ENCODE data around the gene LCOR.

The LCOR gene

GRCh38 chr10:97007417-97007816 is 175.3 kb downstream of the LCOR start:
- Histone ChIP-seq H3K27me3 (ENCODE audit: insufficient read depth, low read length) (no peaks in the 10 kb centered on the region), H3K4me1 (ENCODE audit: insufficient read depth, low read length) (no peaks in the 10 kb centered on the region), H3K36me3 (ENCODE audit: insufficient read depth, low read length) (peaks cover 19% of the 10 kb centered on the region), H3K9me3 (ENCODE audit: low read length) (peaks cover 11% of the 10 kb centered on the region), H2AFZ (ENCODE audit: low read depth, low read length) (no peak overlapping the region), H3K4me3 (ENCODE audit: low read length) (no peak overlapping the region)

- Histone ChIP-seq H2AFZ (ENCODE audit: low read depth, low read length) (no peak overlapping the region), H3K36me3 (ENCODE audit: insufficient read depth, low read length) (peaks cover 13% of the 10 kb centered on the region), H3K4me1 (ENCODE audit: insufficient read depth, low read length) (no peaks in the 10 kb centered on the region), H3K9me3 (ENCODE audit: low read length) (peaks cover 11% of the 10 kb centered on the region), H3K27me3 (ENCODE audit: insufficient read depth, low read length) (no peaks in the 10 kb centered on the region), H3K4me3 (ENCODE audit: low read length) (no peak overlapping the region)
These were observed 178.7 kb downstream of the LCOR start for GRCh38 chr10:97010695-97011206.

GRCh38 chr10:97011397-97011796 is 179.3 kb downstream of the LCOR start:
- Histone ChIP-seq H2AFZ (ENCODE audit: low read depth, low read length) (no peak overlapping the region), H3K36me3 (ENCODE audit: insufficient read depth, low read length) (peaks cover 13% of the 10 kb centered on the region), H3K4me3 (ENCODE audit: low read length) (no peak overlapping the region), H3K9me3 (ENCODE audit: low read length) (peaks cover 10% of the 10 kb centered on the region), H3K4me1 (ENCODE audit: insufficient read depth, low read length) (no peaks in the 10 kb centered on the region), H3K27me3 (ENCODE audit: insufficient read depth, low read length) (no peaks in the 10 kb centered on the region)

GRCh38 chr10:97012470-97012869 is 180.4 kb downstream of the LCOR start:
- Histone ChIP-seq H3K27me3 (ENCODE audit: insufficient read depth, low read length) (no peaks in the 10 kb centered on the region), H3K36me3 (ENCODE audit: insufficient read depth, low read length) (peaks cover 13% of the 10 kb centered on the region), H3K4me3 (ENCODE audit: low read length) (no peak overlapping the region), H3K4me1 (ENCODE audit: insufficient read depth, low read length) (peaks cover 2% of the 10 kb centered on the region), H2AFZ (ENCODE audit: low read depth, low read length) (no peak overlapping the region), H3K9me3 (ENCODE audit: low read length) (peaks cover 9% of the 10 kb centered on the region)

GRCh38 chr10:97013568-97013967 is 181.5 kb downstream of the LCOR start:
- Histone ChIP-seq H3K36me3 (ENCODE audit: insufficient read depth, low read length) (peaks cover 17% of the 10 kb centered on the region), H3K9me3 (ENCODE audit: low read length) (peaks cover 9% of the 10 kb centered on the region), H3K4me1 (ENCODE audit: insufficient read depth, low read length) (peaks cover 3% of the 10 kb centered on the region), H2AFZ (ENCODE audit: low read depth, low read length) (no peak overlapping the region), H3K4me3 (ENCODE audit: low read length) (no peak overlapping the region), H3K27me3 (ENCODE audit: insufficient read depth, low read length) (no peaks in the 10 kb centered on the region)

- Histone ChIP-seq H2AFZ (ENCODE audit: low read depth, low read length) (no peak overlapping the region), H3K9me3 (ENCODE audit: low read length) (peaks cover 9% of the 10 kb centered on the region), H3K27me3 (ENCODE audit: insufficient read depth, low read length) (no peaks in the 10 kb centered on the region), H3K4me3 (ENCODE audit: low read length) (no peak overlapping the region), H3K4me1 (ENCODE audit: insufficient read depth, low read length) (peaks cover 3% of the 10 kb centered on the region), H3K36me3 (ENCODE audit: insufficient read depth, low read length) (peaks cover 17% of the 10 kb centered on the region)
These were observed 181.9 kb downstream of the LCOR start for GRCh38 chr10:97013983-97014382.

GRCh38 chr10:97015240-97015639 is 183.1 kb downstream of the LCOR start:
- Histone ChIP-seq H2AFZ (ENCODE audit: low read depth, low read length) (no peak overlapping the region), H3K36me3 (ENCODE audit: insufficient read depth, low read length) (peaks cover 17% of the 10 kb centered on the region), H3K4me1 (ENCODE audit: insufficient read depth, low read length) (peaks cover 13% of the 10 kb centered on the region), H3K9me3 (ENCODE audit: low read length) (peaks cover 4% of the 10 kb centered on the region), H3K4me3 (ENCODE audit: low read length) (no peak overlapping the region), H3K27me3 (ENCODE audit: insufficient read depth, low read length) (no peaks in the 10 kb centered on the region)

GRCh38 chr10:97016728-97017473 is 184.8 kb downstream of the LCOR start:
- Histone ChIP-seq H3K4me1 (ENCODE audit: insufficient read depth, low read length) (peaks cover 29% of the 10 kb centered on the region), H3K27me3 (ENCODE audit: insufficient read depth, low read length) (no peaks in the 10 kb centered on the region), H3K4me3 (ENCODE audit: low read length) (no peak overlapping the region), H3K36me3 (ENCODE audit: insufficient read depth, low read length) (peaks cover 12% of the 10 kb centered on the region), H2AFZ (ENCODE audit: low read depth, low read length) (no peak overlapping the region), H3K9me3 (ENCODE audit: low read length) (no peaks in the 10 kb centered on the region)

GRCh38 chr10:97017474-97017903 is 185.4 kb downstream of the LCOR start:
- H2AFZ ChIP-seq (ENCODE audit: low read depth, low read length): no peak overlapping the region
- H3K4me1 ChIP-seq (ENCODE audit: insufficient read depth, low read length): peaks cover 35% of the 10 kb centered on the region
- no peaks in the 10 kb centered on the region for H3K27me3 ChIP-seq (ENCODE audit: insufficient read depth, low read length)
- H3K4me3 ChIP-seq (ENCODE audit: low read length): no peak overlapping the region
- H3K36me3 ChIP-seq (ENCODE audit: insufficient read depth, low read length): peaks cover 12% of the 10 kb centered on the region
- no peaks in the 10 kb centered on the region for H3K9me3 ChIP-seq (ENCODE audit: low read length)

- Histone ChIP-seq H3K36me3 (ENCODE audit: insufficient read depth, low read length) (peaks cover 9% of the 10 kb centered on the region), H3K27me3 (ENCODE audit: insufficient read depth, low read length) (no peaks in the 10 kb centered on the region), H3K4me1 (ENCODE audit: insufficient read depth, low read length) (peaks cover 37% of the 10 kb centered on the region), H3K9me3 (ENCODE audit: low read length) (no peaks in the 10 kb centered on the region), H2AFZ (ENCODE audit: low read depth, low read length) (no peak overlapping the region), H3K4me3 (ENCODE audit: low read length) (no peak overlapping the region)
These were observed 186.4 kb downstream of the LCOR start for GRCh38 chr10:97018251-97019212.

GRCh38 chr10:97019213-97019844 is 187.2 kb downstream of the LCOR start:
- Histone ChIP-seq H2AFZ (ENCODE audit: low read depth, low read length) (no peak overlapping the region), H3K36me3 (ENCODE audit: insufficient read depth, low read length) (peaks cover 5% of the 10 kb centered on the region), H3K4me3 (ENCODE audit: low read length) (no peak overlapping the region), H3K4me1 (ENCODE audit: insufficient read depth, low read length) (peaks cover 37% of the 10 kb centered on the region), H3K27me3 (ENCODE audit: insufficient read depth, low read length) (no peaks in the 10 kb centered on the region), H3K9me3 (ENCODE audit: low read length) (no peaks in the 10 kb centered on the region)

- Histone ChIP-seq H3K9me3 (ENCODE audit: low read length) (no peaks in the 10 kb centered on the region), H2AFZ (ENCODE audit: low read depth, low read length) (no peak overlapping the region), H3K4me1 (ENCODE audit: insufficient read depth, low read length) (peaks cover 37% of the 10 kb centered on the region), H3K4me3 (ENCODE audit: low read length) (no peak overlapping the region), H3K36me3 (ENCODE audit: insufficient read depth, low read length) (peaks cover 5% of the 10 kb centered on the region), H3K27me3 (ENCODE audit: insufficient read depth, low read length) (no peaks in the 10 kb centered on the region)
These were observed 188.6 kb downstream of the LCOR start for GRCh38 chr10:97020452-97021400.
